ENCODE results near the gene SLC25A45.
"Not testable (repeated sequence)": the region's sequence is repeated elsewhere in the genome, so short reads cannot be mapped to it uniquely, and the experiment has no call there.

SLC25A45 gene

DNA sequence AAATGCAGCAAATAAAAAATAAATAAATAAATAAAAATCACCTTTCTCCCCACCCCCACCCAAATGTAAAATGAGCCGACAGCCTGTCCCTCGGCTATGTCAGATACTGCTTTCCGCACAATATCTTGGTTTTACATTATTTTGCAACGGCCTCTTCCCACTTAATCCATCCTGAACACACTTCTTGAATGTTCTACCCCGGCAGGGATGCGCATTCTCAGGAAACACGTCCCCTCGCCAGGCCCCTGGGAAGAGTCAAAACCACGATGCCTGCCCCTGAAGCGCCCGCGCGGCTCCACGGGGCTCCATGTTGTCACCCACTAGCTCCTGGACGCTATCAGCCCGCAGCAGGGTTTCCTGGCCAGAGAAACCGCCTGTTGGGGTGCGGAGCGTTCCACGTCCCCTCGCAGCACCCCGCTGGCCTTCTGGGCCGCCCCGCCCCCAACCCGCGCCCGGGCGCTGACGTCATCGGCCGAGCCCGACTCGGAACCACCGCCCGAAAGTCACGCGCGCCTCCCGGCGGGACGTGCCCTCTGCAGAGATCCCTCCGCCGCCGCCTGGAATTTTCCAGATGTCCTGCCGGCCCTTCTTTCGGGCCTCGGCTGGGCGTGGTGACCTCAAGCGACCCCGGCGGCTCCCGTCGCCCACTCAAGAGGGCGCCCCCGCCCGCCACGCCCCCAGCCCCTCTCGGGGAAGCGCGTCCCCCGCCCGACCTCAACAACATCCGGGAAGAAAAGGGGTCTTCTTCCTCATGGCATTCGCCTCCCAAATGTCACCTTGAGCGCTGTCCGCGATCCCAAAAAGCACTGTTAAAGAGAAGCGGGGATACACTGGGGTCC, 39.6 kb upstream of the SLC25A45 start:
- DNase-seq (ENCODE audit: low read depth in 2 of 2, low spot score in 1 of 2), result peak; percentile 86 to 91

DNA sequence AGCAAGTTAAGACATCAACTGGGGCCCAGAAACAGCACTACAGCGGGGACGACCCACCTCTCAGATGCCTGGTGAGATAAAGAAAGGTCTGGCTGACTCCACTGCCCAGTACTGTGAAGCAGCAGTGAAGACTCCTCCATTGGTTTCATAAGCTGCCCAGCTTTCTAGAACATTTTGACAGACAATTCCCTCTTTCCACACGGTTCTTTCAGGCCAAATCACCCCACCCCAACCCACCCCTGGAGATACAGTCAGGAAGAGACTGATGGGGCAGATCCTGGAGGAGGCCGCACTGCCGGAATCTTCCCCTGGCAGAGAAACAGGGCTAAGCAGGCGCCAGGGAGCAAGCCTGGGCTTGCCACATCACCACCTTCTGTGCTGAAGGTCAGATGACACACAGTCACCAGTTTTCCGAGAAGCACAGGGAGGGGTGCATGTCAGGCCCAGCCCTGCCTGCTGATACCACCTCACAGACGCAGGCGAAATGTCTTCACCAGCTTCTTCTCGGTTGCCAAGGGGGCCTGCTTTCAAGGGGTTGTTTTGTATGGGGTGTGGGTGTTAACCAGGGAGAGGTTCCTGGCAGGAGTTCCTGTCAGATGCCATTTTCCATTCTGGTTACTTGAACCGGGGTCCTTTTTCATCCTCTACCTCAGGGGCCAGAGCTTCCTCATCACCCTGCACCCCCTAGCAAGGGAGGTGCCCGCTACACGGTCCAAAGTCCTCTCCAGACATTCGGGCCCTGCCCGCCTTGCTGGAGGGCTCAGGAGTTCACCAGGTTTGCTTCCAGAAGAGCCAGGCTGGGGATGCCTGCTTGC, 38.7 kb upstream of the SLC25A45 start:
- peak; percentile 74 to 81 for DNase-seq (ENCODE audit: low read depth in 2 of 2, low spot score in 1 of 2)

DNA sequence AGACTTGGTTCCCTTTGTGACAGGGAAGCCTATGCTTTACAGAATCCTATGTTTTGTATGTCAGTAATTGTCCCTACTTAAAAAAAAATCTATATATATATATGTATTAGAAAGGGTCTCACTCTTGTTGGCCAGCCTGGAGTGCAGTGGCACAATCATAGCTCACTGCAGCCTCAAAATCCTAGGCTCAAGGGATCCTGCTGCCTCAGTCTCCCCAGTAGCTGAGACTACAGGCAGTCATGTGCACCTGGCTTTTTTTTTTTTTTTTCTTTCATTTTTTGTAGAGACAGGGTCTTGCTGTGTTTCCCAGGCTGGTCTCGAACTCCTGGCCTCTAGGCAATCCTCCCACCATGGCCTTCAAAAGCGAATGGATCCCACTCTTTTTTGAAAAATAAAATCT, 38.1 kb upstream of the SLC25A45 start:
- DNase-seq (ENCODE audit: low read depth in 2 of 2, low spot score in 1 of 2), result no peak

DNA sequence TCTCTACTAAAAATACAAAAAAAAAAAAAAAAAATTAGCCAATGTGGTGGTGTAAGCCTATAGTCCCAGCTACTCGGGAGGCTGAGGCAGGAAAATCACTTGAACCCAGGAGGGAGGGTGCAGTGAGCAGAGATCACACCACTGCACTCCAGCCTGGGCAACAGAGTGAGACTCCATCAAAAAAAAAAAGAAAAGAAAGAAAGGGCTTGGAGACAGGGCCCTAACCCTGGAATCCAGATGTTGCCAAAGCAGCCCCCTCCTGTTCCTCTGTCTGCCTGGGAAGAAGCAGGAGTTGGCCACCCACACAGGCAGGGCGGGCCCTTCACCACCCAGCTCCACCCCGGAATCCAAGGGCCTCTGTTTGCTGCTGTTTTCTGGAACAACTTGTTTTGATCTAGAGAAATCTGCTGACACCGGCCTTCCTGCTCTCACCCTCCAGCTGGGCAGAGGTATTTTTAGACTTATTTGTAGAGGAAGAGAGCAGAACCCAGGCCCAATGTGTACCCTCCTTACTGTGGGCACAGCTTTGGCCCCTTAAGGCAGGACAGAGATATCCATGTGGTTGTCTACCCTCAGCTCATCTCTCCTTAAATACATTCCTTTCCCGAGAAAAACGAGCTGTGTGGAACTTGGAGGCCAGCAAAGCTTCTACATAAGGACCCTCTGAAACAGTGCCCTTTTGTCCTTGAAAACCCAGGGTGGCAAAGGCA, 37.5 kb upstream of the SLC25A45 start:
- no peak for DNase-seq (ENCODE audit: low read depth in 2 of 2, low spot score in 1 of 2)

DNA sequence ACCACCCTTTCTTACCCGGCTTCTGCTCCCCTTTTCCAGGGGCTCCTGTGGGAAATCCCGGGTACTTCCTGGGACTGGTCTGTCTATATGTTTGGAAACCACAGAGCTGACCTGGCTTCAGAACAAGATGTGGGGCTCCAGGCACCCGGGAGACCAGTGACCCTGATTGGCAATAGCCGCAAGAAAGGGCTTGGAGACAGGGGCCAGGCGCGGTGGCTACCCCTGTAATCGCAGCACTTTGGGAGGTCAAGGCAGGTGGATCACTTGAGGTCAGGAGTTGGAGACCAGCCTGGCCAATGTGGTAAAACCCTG, 37.0 kb upstream of the SLC25A45 start:
- no peak for DNase-seq (ENCODE audit: low read depth in 2 of 2, low spot score in 1 of 2)

DNA sequence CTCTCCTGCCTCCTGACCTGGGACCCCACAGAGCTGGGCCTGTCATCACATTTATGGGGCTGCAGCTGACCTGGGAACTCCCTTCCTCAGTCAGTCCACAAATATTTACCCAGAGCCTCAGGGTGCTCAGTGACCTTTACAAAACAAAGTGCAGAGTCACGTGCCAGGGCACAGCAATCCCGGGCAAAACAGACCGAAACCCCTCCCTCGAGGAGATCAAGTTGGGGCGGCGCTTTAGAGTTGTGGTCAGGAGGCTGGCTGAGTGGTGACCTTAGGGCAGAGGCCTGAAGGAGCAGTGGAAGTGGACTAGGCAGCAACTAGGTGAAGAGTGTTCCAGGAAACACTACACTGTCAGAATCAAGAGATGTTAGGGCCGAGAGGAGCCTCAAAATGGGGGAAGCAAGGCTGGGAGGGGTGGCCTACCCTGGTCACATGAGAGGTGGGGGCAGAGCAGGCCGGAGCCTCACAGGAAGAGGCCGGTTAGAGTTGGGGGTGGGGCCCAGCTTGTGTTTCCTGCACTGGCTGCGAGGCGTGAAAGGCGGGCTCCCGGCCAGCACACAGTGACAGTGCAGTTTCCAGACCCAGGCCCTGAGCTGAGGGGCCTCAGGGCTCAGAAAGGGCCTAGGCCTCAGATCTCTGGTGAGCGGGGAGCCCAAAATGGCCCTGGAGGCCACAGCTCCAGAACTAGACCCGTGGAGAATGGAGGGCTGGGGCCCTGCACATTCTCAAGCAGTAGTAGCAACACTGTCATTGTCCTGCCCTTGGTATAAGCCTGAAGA, 36.4 kb upstream of the SLC25A45 start:
- DNase-seq (ENCODE audit: low read depth in 2 of 2, low spot score in 1 of 2), result peak; percentile 57 to 62

DNA sequence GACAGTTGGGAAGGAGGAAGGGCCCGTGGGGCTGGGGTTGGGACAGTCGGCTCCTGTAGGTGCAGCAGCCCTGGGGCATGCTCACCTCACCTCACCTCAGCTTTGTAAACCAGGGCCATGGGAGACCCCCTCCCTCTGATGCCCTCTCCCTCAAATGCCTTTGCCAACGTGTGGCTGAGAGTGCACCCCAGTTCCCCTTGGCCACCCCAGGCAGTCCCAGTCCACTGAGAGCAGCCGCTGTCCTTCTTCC, 35.9 kb upstream of the SLC25A45 start:
- no peak for DNase-seq (ENCODE audit: low read depth in 2 of 2, low spot score in 1 of 2)

DNA sequence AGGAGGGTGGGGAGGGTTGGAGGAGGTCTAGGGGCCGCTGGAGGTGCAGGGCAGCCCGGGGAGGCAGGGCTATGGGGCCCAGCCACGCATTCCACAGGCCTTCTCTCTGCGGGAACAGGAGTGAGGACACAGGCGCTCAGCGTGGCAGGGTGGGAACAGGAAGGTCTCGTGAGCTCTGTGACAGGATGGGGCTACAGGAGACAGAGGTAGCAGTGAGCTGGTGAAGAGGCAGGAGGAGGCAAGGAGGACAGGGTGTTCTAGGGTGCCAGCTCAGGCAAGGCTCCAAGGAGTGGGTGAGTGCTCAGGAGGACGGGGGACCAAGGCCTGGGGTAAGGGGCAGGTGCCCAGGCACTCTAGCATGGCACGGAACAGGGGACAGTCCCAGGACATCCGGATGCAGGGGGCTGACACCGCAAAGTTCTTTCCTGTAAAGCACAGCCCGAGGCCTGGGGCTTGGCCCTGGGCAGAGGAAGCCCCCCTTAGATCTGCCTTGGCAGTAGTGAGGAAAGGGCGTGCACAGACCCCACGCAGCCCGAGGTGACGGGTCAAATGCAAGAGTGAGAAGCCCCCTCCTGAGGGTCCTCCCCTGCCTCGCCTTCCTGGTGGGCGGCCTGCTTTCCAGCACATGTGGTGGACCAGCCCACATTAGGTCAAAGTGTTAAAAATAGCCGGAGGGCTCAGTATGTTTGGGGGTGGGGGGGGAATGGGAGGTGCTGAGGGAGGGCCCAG, 35.4 kb upstream of the SLC25A45 start:
- no peak for DNase-seq (ENCODE audit: low read depth in 2 of 2, low spot score in 1 of 2)

DNA sequence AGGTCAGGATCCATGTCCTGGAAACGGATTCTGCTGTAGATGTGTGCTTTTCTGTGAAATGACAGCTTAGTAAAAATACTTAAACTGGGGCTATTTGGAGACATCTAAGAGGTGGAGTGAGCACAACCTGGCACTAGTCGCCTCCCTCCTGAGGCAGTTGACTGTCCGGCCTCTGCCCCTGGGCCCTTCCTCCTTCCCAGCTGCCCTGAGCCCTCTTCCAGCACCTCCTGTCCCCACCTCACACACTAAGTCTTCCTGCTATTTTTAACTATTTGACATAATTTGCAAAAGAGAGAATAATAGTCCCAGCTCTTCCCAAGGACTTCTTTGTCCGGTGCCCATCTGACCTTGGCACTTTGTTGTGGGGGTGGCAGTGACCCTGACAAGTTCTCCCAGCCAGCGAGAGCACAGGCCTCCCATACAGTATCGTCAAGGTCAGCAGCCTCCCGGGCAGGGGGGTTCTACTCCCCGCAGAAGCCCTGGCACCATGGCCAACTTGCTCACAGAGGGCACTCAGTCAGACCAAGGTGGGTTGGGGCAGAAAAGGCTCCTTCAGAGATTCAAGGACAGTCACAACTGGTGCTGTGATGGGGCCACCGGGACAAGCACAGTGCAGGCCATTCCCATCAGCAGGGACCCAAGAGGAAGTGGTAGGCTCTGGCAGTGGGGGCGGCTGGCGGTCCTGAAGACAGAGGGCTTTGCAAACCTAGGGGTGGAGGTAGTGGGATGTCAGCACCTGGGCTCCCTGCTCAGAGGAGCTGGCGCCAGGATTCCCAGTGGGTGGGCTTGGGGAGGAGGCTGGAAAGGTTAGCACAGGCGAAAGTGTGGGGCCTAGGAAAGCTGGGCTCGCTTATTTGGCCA, 34.6 kb upstream of the SLC25A45 start:
- no peak for DNase-seq (ENCODE audit: low read depth in 2 of 2, low spot score in 1 of 2)

DNA sequence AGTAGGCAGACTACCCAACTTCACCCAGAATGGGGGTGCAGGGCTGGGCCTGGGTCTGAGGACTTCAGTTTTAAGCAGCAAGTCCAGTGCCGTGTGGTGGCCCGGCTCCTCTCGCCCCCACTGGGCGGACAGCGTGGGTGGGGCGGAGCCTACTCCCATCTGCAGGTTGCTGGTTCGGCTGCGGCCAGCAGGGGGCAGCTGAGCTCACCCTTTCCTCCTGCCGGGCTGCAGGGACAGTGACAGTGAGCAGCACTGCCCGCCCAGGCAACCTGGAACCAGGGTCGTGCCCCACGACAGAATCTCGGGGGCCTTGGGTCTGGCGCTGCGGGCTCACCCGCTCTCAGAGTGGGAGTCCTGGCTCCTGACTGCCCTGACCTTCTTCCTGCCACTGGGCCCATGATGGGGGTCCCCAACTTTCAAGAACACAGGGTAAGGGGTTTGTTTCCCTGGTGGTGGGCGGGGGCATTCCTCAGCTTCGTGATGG, 33.9 kb upstream of the SLC25A45 start:
- DNase-seq (ENCODE audit: low read depth in 2 of 2, low spot score in 1 of 2), result peak; percentile 84 to 86

DNA sequence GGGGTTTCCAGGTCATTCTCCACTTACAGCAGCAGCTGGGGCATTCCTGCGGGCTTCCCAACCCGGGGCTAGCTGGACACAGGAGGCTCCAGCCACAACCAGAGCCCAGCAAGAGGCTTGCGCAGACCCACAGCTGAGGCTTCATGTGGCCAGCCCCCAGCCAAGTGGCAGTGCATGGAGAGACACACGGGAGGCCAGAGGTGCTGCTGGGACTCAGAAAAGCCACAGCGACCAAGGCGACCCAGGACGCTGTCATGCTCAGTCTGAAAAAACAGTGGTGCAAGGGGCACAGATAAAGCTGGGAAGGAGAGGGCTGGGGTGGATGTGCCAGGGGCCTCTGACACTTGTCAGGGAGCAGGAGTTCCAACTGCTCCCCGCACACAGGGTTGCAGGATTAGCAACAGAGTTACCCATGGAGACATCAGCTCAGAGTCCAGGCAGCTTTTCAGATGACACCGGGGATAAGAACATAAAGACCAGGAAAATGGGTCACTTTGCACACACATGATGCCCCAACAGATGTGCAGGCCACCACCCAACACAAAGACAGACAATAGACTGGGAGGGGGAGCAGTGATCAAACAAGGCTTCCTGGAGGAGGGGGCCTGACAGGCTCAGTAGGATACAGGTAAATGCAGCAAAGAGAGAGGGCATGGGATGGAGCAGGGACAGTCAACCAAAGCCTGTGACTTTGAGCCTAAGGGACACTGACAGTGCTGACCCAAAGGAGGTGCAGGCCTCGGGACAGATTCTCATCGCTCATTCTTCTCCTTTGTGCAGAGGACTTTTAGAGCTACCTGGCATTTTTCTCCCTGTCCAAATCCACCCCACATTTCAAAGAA, 33.3 kb upstream of the SLC25A45 start:
- DNase-seq (ENCODE audit: low read depth in 2 of 2, low spot score in 1 of 2), result no peak

DNA sequence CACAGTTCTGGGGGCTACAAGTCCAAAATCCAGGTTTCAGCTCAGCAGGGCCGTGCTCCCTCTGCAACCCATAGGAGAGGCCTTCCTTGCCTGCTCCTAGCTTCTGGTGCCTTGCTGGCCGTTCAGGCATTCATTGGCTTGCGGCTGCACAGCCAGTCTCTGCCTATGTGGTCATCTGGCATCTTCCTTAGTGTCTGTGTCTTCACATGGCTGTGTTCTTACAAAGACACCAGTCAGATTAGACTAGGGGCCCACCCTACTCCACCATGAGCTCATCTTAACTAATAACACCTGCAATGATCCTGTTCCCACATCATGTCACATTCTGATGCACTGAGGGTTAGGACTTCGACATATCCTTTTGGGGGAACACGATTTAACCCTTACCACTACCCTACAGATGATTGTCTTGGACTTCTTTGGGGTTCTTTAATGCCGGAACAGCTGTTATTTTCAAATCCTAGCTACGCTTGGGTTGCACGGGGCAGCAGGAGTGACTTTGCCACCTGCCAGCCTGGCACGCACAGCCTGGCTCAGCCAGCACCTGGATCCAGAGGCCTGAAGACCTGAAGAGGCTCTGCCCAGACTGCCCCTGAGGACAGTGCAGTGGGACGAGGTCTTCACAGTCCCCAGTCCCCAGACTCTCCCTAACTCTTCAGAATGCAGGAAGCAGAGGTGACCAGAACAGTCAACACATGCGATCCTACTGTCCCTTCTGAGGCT, 32.5 kb upstream of the SLC25A45 start:
- DNase-seq (ENCODE audit: low read depth in 2 of 2, low spot score in 1 of 2), result no peak

DNA sequence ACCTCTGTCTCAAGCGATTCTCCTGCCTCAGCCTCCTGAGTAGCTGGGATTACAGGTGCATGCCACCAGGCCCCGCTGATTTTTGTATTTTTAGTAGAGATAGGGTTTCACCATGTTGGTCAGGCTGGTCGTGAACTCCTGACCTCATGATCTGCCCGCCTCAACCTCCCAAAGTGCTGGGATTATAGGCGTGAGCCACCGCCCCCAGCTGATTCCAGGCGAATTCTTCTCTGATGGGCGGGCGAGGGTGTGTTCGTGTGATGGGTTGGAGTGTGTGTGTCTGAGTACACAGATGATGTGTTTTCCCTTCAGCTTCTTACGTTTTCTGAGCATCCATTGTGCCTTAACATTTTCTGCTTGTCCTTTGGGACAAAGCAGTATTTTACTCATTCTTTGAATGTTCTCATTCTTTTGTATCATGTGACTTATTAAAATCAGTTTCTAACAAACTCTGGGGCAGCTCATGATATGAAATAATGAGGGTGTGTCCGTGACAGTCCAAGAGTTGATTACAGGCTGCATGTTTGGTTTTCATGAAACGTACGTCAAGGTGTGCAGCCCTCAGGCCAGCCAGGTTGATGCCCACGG, 30.7 kb upstream of the SLC25A45 start:
- DNase-seq (ENCODE audit: low read depth in 2 of 2, low spot score in 1 of 2), result not testable (repeated sequence)

DNA sequence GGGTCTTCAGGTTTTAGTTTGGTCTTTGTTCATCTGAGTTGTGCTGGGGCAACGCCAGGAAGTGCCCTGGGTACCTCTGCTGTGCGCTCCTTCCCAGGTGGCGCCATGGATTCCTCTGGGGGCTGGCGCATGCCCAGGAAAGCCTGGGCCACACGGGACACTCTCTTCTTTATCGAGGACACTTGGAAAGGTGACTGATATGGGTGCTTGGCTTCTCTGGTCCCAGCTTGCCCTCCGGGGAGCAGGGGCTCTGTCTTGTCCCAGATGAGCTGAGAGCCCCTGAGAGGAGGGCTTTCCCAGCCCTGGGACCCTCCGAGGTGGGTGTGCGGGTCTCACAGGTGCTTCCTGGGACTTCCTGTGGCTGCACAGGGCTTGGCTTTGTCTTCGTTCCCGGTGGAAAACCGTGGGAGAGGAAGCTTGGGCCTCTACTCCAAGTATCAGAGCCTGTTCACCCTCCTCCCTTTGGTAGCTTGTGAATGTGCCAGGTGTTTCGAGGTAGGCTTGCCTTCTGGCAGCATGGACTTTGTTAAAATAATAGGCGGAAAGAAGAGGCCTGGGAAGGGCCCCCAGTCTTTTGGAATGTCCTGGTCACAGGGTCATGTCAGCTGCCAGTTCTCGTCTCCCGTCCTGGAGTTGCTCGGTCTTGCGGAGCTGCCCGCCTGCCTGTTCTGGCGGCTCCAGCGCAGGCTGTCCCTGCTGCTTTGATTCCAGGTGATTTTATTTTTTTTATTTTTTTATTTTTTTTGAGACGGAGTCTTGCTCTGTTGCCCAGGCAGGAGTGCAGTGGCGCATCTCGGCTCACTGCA, 30.0 kb upstream of the SLC25A45 start:
- DNase-seq (ENCODE audit: low read depth in 2 of 2, low spot score in 1 of 2), result no peak

DNA sequence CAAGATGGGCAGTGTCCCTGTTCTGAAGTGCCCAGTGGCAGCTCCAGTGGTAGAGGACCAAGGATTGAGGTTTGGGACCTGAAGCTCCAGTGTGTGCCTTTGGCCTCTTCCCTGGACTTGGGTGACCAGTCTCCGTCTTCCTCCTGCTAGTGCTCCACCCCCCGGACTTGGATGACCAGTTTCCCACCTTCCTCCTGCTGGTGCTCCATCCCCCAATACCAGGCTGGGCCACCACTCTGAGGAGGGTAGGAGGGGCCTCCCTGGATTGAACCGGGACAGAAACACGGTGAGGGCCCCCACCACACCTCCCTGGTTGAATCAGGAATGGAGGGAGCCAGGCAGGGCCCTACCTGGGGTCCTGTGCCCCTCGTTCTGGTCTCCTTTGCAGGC, 29.2 kb upstream of the SLC25A45 start:
- DNase-seq (ENCODE audit: low read depth in 2 of 2, low spot score in 1 of 2), result no peak

DNA sequence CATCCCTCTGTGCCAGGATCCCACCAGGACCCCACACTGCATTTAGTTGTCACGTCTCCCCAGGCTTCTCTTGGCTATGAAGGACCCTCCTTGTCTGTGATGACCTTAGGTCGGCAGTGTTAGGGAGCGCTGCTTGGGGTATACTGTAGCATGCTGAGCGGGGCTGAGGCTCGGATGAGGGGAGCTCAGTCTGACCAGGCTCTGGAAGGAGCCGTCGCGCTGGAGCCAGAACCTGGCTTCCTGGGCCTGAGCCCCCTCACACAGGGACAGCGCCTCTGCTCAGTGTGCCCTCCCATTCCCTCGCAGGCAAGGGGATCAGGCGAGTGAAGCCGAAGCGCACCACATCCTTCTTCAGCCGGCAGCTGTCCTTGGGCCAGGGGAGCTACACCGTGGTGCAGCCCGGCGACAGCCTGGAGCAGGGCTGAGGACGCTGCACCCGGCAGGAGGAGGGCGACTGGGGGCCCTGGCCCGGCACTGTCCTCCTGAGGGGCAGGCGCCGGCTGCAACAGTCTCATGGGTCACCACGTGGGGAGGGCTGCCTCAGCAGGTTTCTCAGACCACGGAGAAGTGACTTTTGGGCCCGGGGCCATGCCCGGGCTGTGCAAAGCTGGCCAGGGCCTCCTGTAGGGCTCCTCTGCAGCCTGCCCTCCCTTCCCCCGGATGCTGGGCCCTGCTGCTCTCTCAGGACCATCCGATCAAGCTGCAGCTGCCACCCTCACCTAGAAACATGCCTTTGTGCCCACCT, 28.7 kb upstream of the SLC25A45 start:
- no peak for DNase-seq (ENCODE audit: low read depth in 2 of 2, low spot score in 1 of 2)

Data from stimulated activated CD8-positive, alpha-beta memory T cell treated with anti-CD3 and anti-CD28 coated beads, Interleukin-4, amount 100 ng/mL, for 1 hour (primary cell).